Thymus (tissue), 11 donors: ENCODE measurements around the gene RSPRY1. TPM values are rescaled to one million over a fixed set of nuclear protein-coding genes. Genes with fewer than 3 reads are reported as not detected.

Experiments
- DNase-seq, 9 donors: peaks; one replicate each; pipeline ENCODE4 v3.0.0-alpha.2; 2013; ENCODE audit warnings: low spot score in 9 of 9, low read depth in 6 of 9, missing footprints in 1 of 9
- H3K27ac ChIP-seq, 2 donors: one replicate each; pipeline ENCODE4 v1.5.1; 2013; ENCODE audit warnings: control low read depth in 1 of 2, low read depth in 1 of 2, low read length in 1 of 2, mild to moderate bottlenecking in 1 of 2, moderate library complexity in 1 of 2
- H3K27me3 ChIP-seq, 2 donors: one replicate each; pipeline ENCODE4 v1.5.1; 2013; ENCODE audit warnings: low read length in 1 of 2; ENCODE audit not compliant: control insufficient read depth in 2 of 2, insufficient read depth in 1 of 2
- H3K36me3 ChIP-seq, 2 donors: one replicate each; pipeline ENCODE4 v1.5.1; 2013; ENCODE audit warnings: low read length in 1 of 2, mild to moderate bottlenecking in 1 of 2, moderate library complexity in 1 of 2; ENCODE audit not compliant: control insufficient read depth in 2 of 2, insufficient read depth in 2 of 2
- H3K4me1 ChIP-seq, 2 donors: one replicate each; pipeline ENCODE4 v1.5.1; 2013; ENCODE audit warnings: low read length in 2 of 2; ENCODE audit not compliant: control insufficient read depth in 2 of 2, insufficient read depth in 2 of 2
- H3K4me3 ChIP-seq, 2 donors: one replicate each; pipeline ENCODE4 v1.5.1; 2013; ENCODE audit warnings: low read length in 2 of 2, control low read depth in 1 of 2, mild to moderate bottlenecking in 1 of 2
- H3K9me3 ChIP-seq, 2 donors: one replicate each; pipeline ENCODE4 v1.5.1; 2013; ENCODE audit warnings: low read length in 1 of 2, mild to moderate bottlenecking in 1 of 2; ENCODE audit not compliant: control insufficient read depth in 2 of 2, insufficient read depth in 1 of 2
- WGBS: extraction: QIAGEN DNeasy Blood & Tissue Kit; methylation state at CpG from one replicate; pipeline ENCODE4 v1.1.7; 2013; 5-methylcytosine and 5-hydroxymethylcytosine counted together
- polyA plus RNA-seq: library from polyadenylated mRNA; stranded (reverse); fragments of 200-250 nt; gene quantifications from one replicate; pipeline ENCODE4 v1.2.3, GENCODE V29; 2013
- total RNA-seq: library from RNA; stranded (reverse); fragments of 120-200 nt; gene quantifications from one replicate; pipeline ENCODE4 v1.2.4, GENCODE V29; 2013
- donor health status: healthy.

Gene RSPRY1
- total and polyA plus RNA-seq, 2 donors, result 19.4 to 29.6 TPM

DNA sequence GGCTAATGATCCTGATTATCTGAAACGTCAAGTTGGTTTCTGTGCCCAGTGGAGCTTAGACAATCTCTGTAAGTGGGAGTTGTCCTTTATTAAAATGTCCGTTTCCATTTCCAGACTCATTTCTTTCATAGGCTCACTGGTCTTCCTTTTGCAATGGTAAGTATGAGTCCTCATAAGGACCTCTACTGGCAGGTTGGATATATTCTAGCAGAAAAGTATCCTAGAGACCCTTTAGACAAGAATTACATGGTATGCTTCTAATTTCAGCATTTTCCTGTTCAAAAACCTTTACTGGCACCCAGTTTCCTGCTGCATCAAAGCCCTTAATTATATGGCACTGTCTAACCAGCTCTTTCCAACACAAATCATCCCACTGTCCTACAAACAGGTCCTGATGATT lies 30.8 kb downstream of the RSPRY1 start:
- 98% methylated on average over 2 of the region's 2 CpGs for WGBS
- Histone ChIP-seq H3K27ac (no peak overlapping the region), H3K36me3 (peaks cover 46 to 72% of the 10 kb centered on the region in 2 donors), H3K4me3 (no peak overlapping the region), H3K4me1 (no peaks in the 10 kb centered on the region), H3K27me3 (no peaks in the 10 kb centered on the region), H3K9me3 (no peaks in the 10 kb centered on the region)
- DNase-seq, result no peak

DNA sequence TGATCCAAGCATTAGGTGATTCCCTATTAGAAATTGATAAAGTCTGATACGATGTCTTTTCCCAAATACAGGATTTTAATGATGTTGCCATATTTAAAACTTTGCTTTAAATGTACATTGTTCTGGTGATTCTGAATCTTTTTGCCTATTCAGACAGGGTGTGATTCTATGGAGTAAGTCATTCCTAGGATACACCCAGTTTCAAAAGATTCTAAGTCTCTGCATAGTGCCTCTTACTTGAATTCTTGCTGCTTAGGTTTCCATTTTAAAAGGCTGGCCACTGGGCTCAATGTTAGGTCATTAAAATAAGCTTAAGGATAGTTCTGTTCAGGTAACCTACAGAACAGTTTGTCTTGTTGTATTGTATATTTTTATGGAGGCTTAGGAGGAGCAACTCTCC lies 36.9 kb downstream of the RSPRY1 start:
- no peak for DNase-seq
- Histone ChIP-seq H3K4me1 (no peaks in the 10 kb centered on the region), H3K4me3 (no peak overlapping the region), H3K36me3 (peaks cover 53 to 77% of the 10 kb centered on the region in 2 donors), H3K9me3 (no peaks in the 10 kb centered on the region), H3K27ac (no peak overlapping the region), H3K27me3 (no peaks in the 10 kb centered on the region)
- 100% methylated on average over 1 of the region's 1 CpG for WGBS

- H3K4me1 ChIP-seq, result no peaks in the 10 kb centered on the region
- 97% methylated on average over 6 of the region's 6 CpGs for WGBS
- H3K27ac ChIP-seq, result no peak overlapping the region
- no peak overlapping the region for H3K4me3 ChIP-seq
- no peak for DNase-seq
- H3K9me3 ChIP-seq, result no peaks in the 10 kb centered on the region
- H3K36me3 ChIP-seq, result peaks cover 62 to 76% of the 10 kb centered on the region in 2 donors
- no peaks in the 10 kb centered on the region for H3K27me3 ChIP-seq
These were observed 38.7 kb downstream of the RSPRY1 start for GRCh38 chr16:57224651-57225335.

DNA sequence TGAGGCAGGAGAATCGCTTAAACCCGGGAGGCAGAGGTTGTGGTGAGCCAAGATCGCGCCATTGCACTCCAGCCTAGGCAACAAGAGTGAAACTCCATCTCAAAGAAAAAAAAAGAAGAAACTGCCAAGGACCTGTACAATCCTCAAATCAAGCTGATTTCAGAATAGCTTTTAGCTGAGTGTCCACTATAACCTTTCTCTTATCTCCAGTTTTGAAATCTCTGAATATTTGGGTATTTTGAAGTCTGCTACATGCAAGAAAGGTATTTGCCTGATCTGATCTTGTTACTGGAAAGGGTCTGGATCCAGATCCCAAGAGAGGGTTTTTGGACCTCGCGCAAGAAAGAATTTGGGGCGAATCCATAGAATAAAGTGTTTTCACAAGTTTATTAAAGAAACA lies 39.8 kb downstream of the RSPRY1 start:
- Histone ChIP-seq H3K4me3 (no peak overlapping the region), H3K27me3 (no peaks in the 10 kb centered on the region), H3K27ac (no peak overlapping the region), H3K9me3 (no peaks in the 10 kb centered on the region), H3K4me1 (no peaks in the 10 kb centered on the region), H3K36me3 (peaks cover 65 to 81% of the 10 kb centered on the region in 2 donors)
- no peak for DNase-seq
- 98% methylated on average over 7 of the region's 7 CpGs for WGBS

DNA sequence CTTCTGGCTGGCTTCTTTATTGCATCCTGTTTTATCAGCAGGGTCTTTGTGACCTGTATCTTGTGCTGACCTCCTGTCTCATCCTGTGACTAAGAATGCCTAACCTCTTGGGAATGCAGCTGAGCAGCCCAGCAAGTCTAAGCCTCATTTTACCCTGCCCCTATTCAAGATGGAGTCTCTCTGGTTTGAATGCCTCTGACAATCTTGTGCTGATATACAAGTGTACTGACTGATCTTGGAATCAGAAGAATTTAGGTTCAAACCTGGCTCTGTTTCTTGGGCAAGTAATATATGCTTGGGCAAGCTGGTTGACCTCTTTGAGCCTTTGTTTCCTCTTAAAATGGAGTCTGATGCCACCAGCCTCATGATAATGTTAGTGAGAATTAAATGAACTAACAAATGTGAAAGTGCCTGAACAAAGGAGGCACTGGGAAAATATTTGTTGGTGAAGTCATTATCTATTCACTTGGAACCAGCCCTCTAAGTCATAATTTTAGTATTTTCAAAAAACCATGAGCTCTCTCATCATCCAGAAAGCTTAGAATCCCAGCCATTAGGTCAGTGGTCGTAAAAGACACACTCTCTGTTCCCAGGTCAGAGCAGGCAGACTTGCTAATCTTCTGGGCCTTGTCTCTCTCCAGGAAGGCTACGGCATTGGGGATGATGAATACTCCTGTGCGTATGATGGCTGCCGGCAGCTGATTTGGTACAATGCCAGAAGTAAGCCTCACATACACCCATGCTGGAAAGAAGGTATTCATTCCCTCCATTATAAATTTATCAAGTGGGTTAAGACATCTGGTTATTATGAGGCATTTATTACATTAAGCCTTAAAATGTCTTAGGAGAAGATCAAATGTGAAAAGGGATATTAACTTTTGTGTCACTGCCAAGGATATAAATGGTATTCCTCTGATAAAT lies 40.8 kb downstream of the RSPRY1 start:
- H3K36me3 ChIP-seq, result peaks cover 68 to 81% of the 10 kb centered on the region in 2 donors
- 97% methylated on average over 4 of the region's 4 CpGs for WGBS

DNA sequence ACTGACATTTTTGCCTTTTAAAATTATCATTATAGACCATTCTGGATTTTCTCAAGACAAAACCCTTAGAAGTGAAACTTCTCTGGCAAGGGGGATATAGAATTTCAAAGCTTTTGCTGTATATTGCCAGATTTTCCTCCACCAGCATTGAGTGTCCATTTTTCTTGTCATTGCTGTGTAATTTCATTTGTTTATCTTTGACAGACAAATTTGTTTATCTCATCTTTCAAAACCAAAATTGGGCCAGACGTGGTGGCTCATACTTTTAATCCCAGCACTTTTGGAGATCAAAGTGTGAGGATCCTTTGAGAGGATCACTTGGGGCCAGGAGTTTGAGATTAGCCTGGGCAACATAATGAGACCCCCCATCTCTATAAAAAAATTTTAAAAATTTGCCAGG lies 43.0 kb downstream of the RSPRY1 start:
- H3K27me3 ChIP-seq, result no peaks in the 10 kb centered on the region
- DNase-seq, result no peak
- peaks cover 68 to 85% of the 10 kb centered on the region in 2 donors for H3K36me3 ChIP-seq
- no peak overlapping the region for H3K4me3 ChIP-seq
- no peaks in the 10 kb centered on the region for H3K9me3 ChIP-seq
- H3K27ac ChIP-seq, result no peak overlapping the region
- 91% methylated on average over 1 of the region's 1 CpG for WGBS
- no peaks in the 10 kb centered on the region for H3K4me1 ChIP-seq

More for the DNA sequence above, 40.8 kb downstream of the RSPRY1 start:
- Histone ChIP-seq H3K4me3 (no peak overlapping the region), H3K9me3 (no peaks in the 10 kb centered on the region), H3K27me3 (no peaks in the 10 kb centered on the region), H3K4me1 (no peaks in the 10 kb centered on the region), H3K27ac (no peak overlapping the region)
- no peak for DNase-seq

GRCh38 chr16:57231821-57232350 lies 45.8 kb downstream of the RSPRY1 start:
- peaks cover 68 to 82% of the 10 kb centered on the region in 2 donors for H3K36me3 ChIP-seq
- WGBS, result 92% methylated on average over 3 of the region's 3 CpGs
- no peak overlapping the region for H3K27ac ChIP-seq
- no peak for DNase-seq
- no peaks in the 10 kb centered on the region for H3K9me3 ChIP-seq
- H3K4me3 ChIP-seq, result no peak overlapping the region
- H3K27me3 ChIP-seq, result no peaks in the 10 kb centered on the region
- H3K4me1 ChIP-seq, result no peaks in the 10 kb centered on the region

GRCh38 chr16:57233944-57234706 lies 48.0 kb downstream of the RSPRY1 start:
- H3K36me3 ChIP-seq, result peaks cover 53 to 75% of the 10 kb centered on the region in 2 donors
- no peak overlapping the region for H3K4me3 ChIP-seq
- no peaks in the 10 kb centered on the region for H3K4me1 ChIP-seq
- DNase-seq, result no peak
- H3K27me3 ChIP-seq, result no peaks in the 10 kb centered on the region
- H3K9me3 ChIP-seq, result no peaks in the 10 kb centered on the region
- WGBS, result 98% methylated on average over 9 of the region's 9 CpGs
- no peak overlapping the region for H3K27ac ChIP-seq
